ENCODE data around the gene RADIL.

DNA sequence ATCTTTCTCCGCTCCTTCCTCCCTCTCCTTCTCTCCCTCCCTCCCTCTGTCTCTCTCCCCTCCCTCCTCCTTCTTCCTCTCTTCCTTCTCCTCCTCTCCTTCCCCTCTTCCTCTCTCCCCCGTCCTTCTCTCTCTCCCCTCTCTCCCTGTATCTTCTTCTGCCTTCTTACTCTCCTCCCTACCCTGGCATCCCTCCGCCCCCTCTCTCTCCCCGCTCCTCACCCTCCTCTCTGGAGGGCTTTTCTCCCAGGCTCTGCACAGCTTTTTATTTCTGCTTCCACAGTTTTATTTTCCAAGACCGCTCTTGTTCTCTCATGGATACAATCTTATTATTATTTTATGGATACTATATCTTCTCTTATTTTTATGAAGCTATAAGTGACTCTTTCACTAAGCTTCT, 75.5 kb downstream of the RADIL start:
- TF ChIP-seq, protein P1, sequence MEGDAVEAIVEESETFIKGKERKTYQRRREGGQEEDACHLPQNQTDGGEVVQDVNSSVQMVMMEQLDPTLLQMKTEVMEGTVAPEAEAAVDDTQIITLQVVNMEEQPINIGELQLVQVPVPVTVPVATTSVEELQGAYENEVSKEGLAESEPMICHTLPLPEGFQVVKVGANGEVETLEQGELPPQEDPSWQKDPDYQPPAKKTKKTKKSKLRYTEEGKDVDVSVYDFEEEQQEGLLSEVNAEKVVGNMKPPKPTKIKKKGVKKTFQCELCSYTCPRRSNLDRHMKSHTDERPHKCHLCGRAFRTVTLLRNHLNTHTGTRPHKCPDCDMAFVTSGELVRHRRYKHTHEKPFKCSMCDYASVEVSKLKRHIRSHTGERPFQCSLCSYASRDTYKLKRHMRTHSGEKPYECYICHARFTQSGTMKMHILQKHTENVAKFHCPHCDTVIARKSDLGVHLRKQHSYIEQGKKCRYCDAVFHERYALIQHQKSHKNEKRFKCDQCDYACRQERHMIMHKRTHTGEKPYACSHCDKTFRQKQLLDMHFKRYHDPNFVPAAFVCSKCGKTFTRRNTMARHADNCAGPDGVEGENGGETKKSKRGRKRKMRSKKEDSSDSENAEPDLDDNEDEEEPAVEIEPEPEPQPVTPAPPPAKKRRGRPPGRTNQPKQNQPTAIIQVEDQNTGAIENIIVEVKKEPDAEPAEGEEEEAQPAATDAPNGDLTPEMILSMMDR (IDR thresholded peaks at IDR 0.05) = no peak
- no peak for TF ChIP-seq ZFX (IDR thresholded peaks at IDR 0.05; ENCODE audit: borderline replicate concordance)

Measured in 22Rv1 (cell line).